NCI-H1436 treated with DMSO at 0.1 percent for 48 hours (cell line): ENCODE results near the gene ZC3H13.

Experiments
- DNase-seq: peaks from one replicate; lab custom pipeline; 2025; lab: John Stamatoyannopoulos, UW

Gene ZC3H13

GRCh38 chr13:46063292-46063691 is 10.7 kb upstream of the ZC3H13 start:
- DNase-seq, result no peak

GRCh38 chr13:46062185-46062584 is 9.6 kb upstream of the ZC3H13 start:
- no peak for DNase-seq

- no peak for DNase-seq
Measured at GRCh38 chr13:46059405-46059804, 6.9 kb upstream of the ZC3H13 start.

GRCh38 chr13:46058268-46058667 is 5.7 kb upstream of the ZC3H13 start:
- no peak for DNase-seq

GRCh38 chr13:46057256-46058015 is 4.9 kb upstream of the ZC3H13 start:
- no peak for DNase-seq

GRCh38 chr13:46053162-46054012 is 841 bp upstream of the ZC3H13 start:
- no peak for DNase-seq

- DNase-seq, result no peak
Measured at GRCh38 chr13:46051968-46052318, 603 bp downstream of the ZC3H13 start.

- DNase-seq, result no peak
Measured at GRCh38 chr13:46050771-46051170, 1.8 kb downstream of the ZC3H13 start.

GRCh38 chr13:46045424-46045823 is 7.1 kb downstream of the ZC3H13 start:
- no peak for DNase-seq

GRCh38 chr13:46043647-46044046 is 8.9 kb downstream of the ZC3H13 start:
- DNase-seq, result no peak

- no peak for DNase-seq
Measured at GRCh38 chr13:46041419-46041839, 11.1 kb downstream of the ZC3H13 start.

- no peak for DNase-seq
Measured at GRCh38 chr13:46040763-46041162, 11.8 kb downstream of the ZC3H13 start.

- DNase-seq, result no peak
Measured at GRCh38 chr13:46039411-46040182, 12.9 kb downstream of the ZC3H13 start.

- no peak for DNase-seq
Measured at GRCh38 chr13:46038296-46038695, 14.2 kb downstream of the ZC3H13 start.

GRCh38 chr13:46035066-46035465 is 17.5 kb downstream of the ZC3H13 start:
- no peak for DNase-seq

GRCh38 chr13:46032341-46032740 is 20.2 kb downstream of the ZC3H13 start:
- DNase-seq, result no peak

GRCh38 chr13:46031581-46032263 is 20.8 kb downstream of the ZC3H13 start:
- no peak for DNase-seq

GRCh38 chr13:46025157-46025556 is 27.4 kb downstream of the ZC3H13 start:
- no peak for DNase-seq

GRCh38 chr13:46022481-46022880 is 30.1 kb downstream of the ZC3H13 start:
- no peak for DNase-seq

GRCh38 chr13:46016216-46016615 is 36.3 kb downstream of the ZC3H13 start:
- no peak for DNase-seq

- no peak for DNase-seq
Measured at GRCh38 chr13:46015366-46015765, 37.2 kb downstream of the ZC3H13 start.

GRCh38 chr13:46012404-46012803 is 40.1 kb downstream of the ZC3H13 start:
- no peak for DNase-seq
